Skeletal muscle cell (primary cell): ENCODE results near the gene TMCO1.
A peak's percentile ranks its signal among the peaks of the same experiment; 100 is the strongest.
"Not testable (repeated sequence)": the region's sequence is repeated elsewhere in the genome, so short reads cannot be mapped to it uniquely, and the experiment has no call there.

Source experiments
- DNase-seq: peaks from one replicate; pipeline ENCODE4 v3.0.0-alpha.2; 2010; ENCODE audit warnings: low read depth
- H3K4me3 ChIP-seq: 2 replicates; pipeline ENCODE4 v1.5.1; 2011; ENCODE audit warnings: low read depth, mild to moderate bottlenecking, control low read depth, low read length, moderate library complexity

TMCO1 gene

DNA sequence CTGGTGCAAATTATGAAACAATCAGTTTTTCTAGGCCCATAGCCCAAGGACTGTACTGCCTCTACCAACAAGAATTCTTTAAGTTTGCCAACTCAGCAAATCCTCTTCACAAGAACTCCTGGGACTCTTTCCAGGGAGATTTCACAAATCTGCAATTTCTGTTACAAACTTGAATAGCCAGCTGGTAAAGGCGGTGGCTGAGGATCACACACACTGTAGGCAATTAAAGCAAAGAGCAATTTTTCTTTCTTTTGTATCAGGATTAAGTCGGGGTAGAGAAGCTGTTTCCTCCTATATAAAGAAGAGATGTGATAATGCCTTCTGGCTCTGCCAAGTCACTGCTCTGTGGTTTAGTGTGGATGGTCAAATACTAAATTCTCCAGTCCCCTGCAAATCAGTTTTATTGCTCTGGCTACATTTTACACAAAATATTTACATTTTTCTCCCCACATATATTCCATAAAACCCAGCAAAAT lies 72.0 kb downstream of the TMCO1 start:
- DNase-seq, result peak; percentile 85
- H3K4me3 ChIP-seq, result peak overlapping the region; percentile 87

- DNase-seq, result no peak
- no peak overlapping the region for H3K4me3 ChIP-seq
Observed at GRCh38 chr1:165695031-165695430, 73.6 kb downstream of the TMCO1 start.

GRCh38 chr1:165688046-165688445 lies 80.6 kb downstream of the TMCO1 start:
- DNase-seq, result no peak
- no peak overlapping the region for H3K4me3 ChIP-seq

- no peak for DNase-seq
- H3K4me3 ChIP-seq, result no peak overlapping the region
Observed at GRCh38 chr1:165686971-165687433, 81.7 kb downstream of the TMCO1 start.

DNA sequence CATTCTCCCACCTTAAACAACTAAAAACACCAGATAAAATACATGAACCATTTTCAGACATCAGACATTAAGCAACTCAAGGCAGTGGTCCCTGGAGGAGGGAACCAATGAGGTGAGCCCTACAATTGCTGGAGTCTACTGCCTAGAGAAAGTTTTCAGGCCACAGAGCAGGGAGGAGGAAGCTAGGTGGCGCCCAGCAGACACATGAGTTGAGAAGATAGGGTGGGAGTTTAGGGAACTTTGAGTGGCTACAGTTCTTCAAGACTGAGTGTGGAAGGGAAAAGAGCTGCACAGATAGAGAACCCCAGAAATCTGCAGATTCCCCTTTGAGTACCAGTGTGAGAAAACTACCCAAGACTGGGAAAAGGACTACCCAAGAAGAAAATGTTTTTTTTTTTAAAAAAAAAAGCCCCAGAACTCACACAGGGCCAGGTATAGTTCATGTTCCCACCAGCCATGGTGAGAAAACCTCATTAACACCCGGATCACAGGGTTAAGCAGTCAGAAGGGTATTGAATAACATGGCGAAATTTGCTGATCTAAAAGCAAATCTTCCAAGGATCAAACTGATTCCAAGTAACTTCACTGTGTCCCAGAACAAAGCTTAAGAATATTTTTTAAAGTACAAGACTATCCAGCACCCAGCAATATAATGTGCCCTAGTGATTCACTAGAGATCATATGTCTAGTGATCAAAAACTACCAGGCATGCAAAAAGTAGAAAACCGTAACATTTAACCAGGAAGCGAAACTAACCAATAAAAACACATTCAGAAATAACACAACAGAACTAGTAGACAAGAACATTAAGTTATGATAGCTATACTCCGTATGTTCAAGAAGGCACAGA lies 82.3 kb downstream of the TMCO1 start:
- H3K4me3 ChIP-seq, result no peak overlapping the region
- DNase-seq, result no peak

- no peak for DNase-seq
- H3K4me3 ChIP-seq, result no peak overlapping the region
Observed at GRCh38 chr1:165683848-165684485, 84.7 kb downstream of the TMCO1 start.

DNA sequence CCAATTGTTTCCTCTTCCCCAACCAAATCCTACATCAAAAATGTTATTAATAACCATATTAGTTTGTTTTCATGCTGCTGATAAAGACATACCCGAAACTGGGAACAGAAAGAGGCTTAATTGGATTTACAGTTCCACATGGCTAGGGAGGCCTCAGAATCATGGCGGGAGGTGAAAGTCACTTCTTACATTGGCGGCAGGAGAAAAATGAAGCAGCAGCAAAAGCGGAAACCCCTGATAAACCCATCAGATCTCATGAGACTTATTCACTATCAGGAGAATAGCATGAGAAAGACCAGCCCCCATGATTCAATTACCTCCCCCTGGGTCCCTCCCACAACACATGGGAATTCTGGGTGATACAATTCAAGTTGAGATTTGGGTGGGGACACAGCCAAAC lies 87.9 kb downstream of the TMCO1 start:
- DNase-seq, H3K4me3 ChIP-seq: not testable (repeated sequence)

DNA sequence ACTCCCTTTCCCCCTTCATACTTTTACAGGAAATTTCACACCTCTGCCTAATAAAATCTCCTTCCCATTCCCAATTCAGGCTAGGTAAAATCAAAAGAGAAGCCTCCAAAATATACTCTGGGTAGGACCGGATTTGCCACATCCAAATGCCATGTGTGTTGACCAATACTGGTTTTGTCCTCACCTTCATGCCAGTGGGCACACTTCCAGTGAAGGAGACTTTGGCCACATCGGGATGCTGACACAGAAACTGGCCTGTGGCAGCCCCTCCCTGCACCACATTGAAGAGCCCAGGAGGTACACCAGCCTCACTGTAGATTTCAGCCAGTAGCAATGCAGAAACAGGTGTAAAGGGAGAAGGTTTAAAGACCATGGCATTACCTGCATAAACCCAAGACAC lies 88.4 kb downstream of the TMCO1 start:
- no peak overlapping the region for H3K4me3 ChIP-seq
- no peak for DNase-seq

- H3K4me3 ChIP-seq, result no peak overlapping the region
- no peak for DNase-seq
Observed at GRCh38 chr1:165679282-165680036, 89.2 kb downstream of the TMCO1 start.

DNA sequence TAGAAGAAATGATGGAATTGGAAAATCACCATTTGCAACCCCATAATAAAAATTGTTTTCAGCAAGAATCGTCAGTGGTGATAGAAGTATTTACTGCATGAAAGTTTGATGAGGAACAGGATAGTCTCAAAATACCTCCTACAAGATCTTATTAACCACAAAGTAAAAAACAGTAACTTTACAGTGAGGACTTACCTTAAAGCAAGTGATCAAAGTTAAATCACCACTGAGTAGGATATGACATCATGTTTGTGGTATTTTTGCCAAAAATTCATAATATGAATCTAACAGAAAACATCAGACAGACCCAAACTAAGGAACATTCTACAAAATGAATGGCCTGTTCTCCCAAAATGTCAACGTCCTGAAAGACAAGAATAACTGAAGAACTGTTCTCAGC lies 90.2 kb downstream of the TMCO1 start:
- no peak for DNase-seq
- H3K4me3 ChIP-seq, result no peak overlapping the region
